ENCODE data around the gene TTYH1.

The TTYH1 gene

GRCh38 chr19:54459282-54460229, 44.3 kb downstream of the TTYH1 start:
- ATAC-seq: no peak
- TF ChIP-seq ZNF70 (CRISPR knock-in tag; IDR thresholded peaks at IDR 0.05) (no peak), OSR1 (CRISPR knock-in tag; IDR thresholded peaks at IDR 0.05) (no peak), ZNF565 (CRISPR knock-in tag; conservative IDR thresholded peaks at IDR 0.05; ENCODE audit: low read depth) (no peak), ZC3H10 (CRISPR knock-in tag; IDR thresholded peaks at IDR 0.05) (no peak), GLIS3 (CRISPR knock-in tag; IDR thresholded peaks at IDR 0.05) (no peak), TOX (CRISPR knock-in tag; IDR thresholded peaks at IDR 0.05; ENCODE audit: borderline replicate concordance) (no peak), ZFP3 (CRISPR knock-in tag; IDR thresholded peaks at IDR 0.05) (no peak), CREB5 (CRISPR knock-in tag; IDR thresholded peaks at IDR 0.05; ENCODE audit: low read depth) (no peak), PPARA (CRISPR knock-in tag; IDR thresholded peaks at IDR 0.05; ENCODE audit: borderline replicate concordance) (no peak)

- no peak for TF ChIP-seq SNAI2 (CRISPR knock-in tag; IDR thresholded peaks at IDR 0.05)
- no peak for TF ChIP-seq TOX (CRISPR knock-in tag; IDR thresholded peaks at IDR 0.05; ENCODE audit: borderline replicate concordance)
- no peak for TF ChIP-seq ISL1 (CRISPR knock-in tag; IDR thresholded peaks at IDR 0.05)
- TF ChIP-seq OSR1 (CRISPR knock-in tag; IDR thresholded peaks at IDR 0.05): no peak
- TF ChIP-seq ZFP3 (CRISPR knock-in tag; IDR thresholded peaks at IDR 0.05): no peak
- TF ChIP-seq ESRRG (CRISPR knock-in tag; IDR thresholded peaks at IDR 0.05): no peak
- TF ChIP-seq CSRNP3 (CRISPR knock-in tag; IDR thresholded peaks at IDR 0.05): no peak
- no peak for TF ChIP-seq RARB (CRISPR knock-in tag; IDR thresholded peaks at IDR 0.05)
- no peak for TF ChIP-seq TSHZ2 (CRISPR knock-in tag; IDR thresholded peaks at IDR 0.05)
- no peak for TF ChIP-seq PPARA (CRISPR knock-in tag; IDR thresholded peaks at IDR 0.05; ENCODE audit: borderline replicate concordance)
- no peak for TF ChIP-seq ZNF565 (CRISPR knock-in tag; conservative IDR thresholded peaks at IDR 0.05; ENCODE audit: low read depth)
- no peak for TF ChIP-seq ZFP30 (CRISPR knock-in tag; IDR thresholded peaks at IDR 0.05)
- TF ChIP-seq POU6F1 (CRISPR knock-in tag; IDR thresholded peaks at IDR 0.05; ENCODE audit: borderline replicate concordance, low read depth): no peak
- TF ChIP-seq PATZ1 (CRISPR knock-in tag; IDR thresholded peaks at IDR 0.05; ENCODE audit: borderline replicate concordance): no peak
- TF ChIP-seq GLIS3 (CRISPR knock-in tag; IDR thresholded peaks at IDR 0.05): no peak
- TF ChIP-seq ZC3H10 (CRISPR knock-in tag; IDR thresholded peaks at IDR 0.05): no peak
- TF ChIP-seq TCF4 (CRISPR knock-in tag; IDR thresholded peaks at IDR 0.05; ENCODE audit: borderline replicate concordance): no peak
- no peak for TF ChIP-seq ARNTL (CRISPR knock-in tag; IDR thresholded peaks at IDR 0.05; ENCODE audit: borderline replicate concordance, low read depth)
- TF ChIP-seq CREB5 (CRISPR knock-in tag; IDR thresholded peaks at IDR 0.05; ENCODE audit: low read depth): no peak
- TF ChIP-seq ZNF8 (CRISPR knock-in tag; IDR thresholded peaks at IDR 0.05): no peak
- ATAC-seq: no peak
These were observed 45.2 kb downstream of the TTYH1 start for GRCh38 chr19:54460230-54461005.
